Measurements from ENCODE around the gene MAGEA9B.
"Not testable (repeated sequence)": the region's sequence is repeated elsewhere in the genome, so short reads cannot be mapped to it uniquely, and the experiment has no call there.

The MAGEA9B gene

DNA sequence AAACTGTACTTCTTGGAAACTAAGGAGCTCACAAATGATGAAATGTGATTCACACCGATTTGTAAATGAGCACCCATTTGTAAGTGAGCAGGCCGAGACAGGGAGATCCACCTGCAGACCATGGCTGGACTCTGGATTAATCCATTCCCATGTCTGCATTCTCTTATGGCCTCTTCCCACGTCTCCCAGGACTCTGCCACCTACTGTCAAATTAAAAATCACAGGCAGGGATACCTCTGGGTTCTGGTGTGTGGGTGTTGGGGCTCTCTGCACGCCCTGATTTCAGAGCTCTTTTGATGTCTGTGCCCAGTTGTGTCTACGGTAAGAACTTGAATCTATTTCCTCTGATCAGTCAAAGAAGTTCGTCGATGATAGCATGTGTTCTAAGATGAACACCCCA, 3.7 kb upstream of the MAGEA9B start:
- POLR2A ChIA-PET; DNase-seq (ENCODE audit: low read depth, low spot score); CTCF ChIA-PET; H3K4me3 ChIP-seq (ENCODE audit: low read depth, low read length): not testable (repeated sequence)

DNA sequence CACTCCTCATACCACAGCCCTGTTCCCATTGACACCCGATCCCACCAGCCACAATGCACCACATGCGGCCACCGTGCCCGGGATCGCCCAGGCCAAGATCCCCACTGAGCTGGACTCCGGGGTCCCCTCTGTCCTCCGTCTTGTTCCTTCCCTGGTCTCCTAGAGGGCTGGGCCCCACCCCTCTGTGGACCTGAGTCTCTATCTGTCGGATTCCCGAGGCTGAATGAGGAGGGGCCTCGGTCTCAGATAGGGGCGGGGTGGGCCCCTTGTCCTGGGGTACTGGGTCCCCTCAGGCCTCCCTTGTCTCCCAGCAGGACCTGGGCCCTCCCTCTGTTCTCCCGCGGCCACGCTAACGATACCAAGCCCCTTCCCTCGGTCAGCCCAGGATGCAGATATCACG, 1.6 kb downstream of the MAGEA9B start:
- H3K4me3 ChIP-seq (ENCODE audit: low read depth, low read length); CTCF ChIA-PET; DNase-seq (ENCODE audit: low read depth, low spot score); POLR2A ChIA-PET: not testable (repeated sequence)

DNA sequence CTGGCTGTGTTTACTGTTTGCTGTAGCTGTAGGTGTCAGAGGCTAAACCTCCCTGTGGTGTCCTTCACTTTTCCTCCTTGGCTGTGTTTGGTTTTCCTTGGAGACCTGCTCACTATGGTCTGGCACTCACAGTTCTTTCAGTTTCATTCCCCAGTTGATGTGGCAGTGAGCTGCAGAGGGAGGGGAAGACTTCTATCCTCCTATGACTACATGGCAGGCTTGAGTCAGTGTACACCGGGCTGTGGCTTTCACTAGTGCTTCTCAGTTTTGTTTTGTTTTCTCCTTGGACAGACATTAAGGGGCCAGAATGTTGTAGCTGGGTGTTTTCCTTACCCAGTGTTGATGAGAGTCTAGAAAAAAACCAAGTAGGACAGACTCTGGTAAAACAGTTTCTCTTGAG, 13.8 kb downstream of the MAGEA9B start:
- DNase-seq (ENCODE audit: low read depth, low spot score); H3K4me3 ChIP-seq (ENCODE audit: low read depth, low read length); POLR2A ChIA-PET; CTCF ChIA-PET: not testable (repeated sequence)

DNA sequence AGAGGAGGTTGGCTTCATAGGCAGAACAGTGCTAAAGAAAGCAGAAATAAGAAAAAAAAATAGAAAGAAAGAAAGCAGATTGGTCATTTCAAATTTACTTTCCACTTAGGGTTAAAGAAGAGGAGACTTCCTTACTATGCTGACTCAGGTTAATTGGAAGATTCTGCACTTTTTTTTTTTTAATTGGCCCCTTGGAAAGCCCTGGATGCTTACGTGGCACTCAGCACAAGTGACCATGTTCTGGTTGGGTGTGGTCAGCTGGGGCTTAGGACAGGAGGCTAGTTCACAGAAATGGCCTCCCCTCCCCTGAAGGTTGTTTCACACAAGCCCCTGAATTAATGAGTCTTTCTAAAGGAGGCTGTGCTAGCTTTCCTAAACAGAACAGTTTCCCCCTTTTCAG, 14.5 kb downstream of the MAGEA9B start:
- ChIA-PET CTCF (interaction anchor here (0.6 kb wide), 1 partner anchor 10 kb away, joined by 3 read pairs; no protein-coding TSS in a partner anchor), POLR2A (no interaction called here)
- DNase-seq (ENCODE audit: low read depth, low spot score), result no peak
- TF ChIP-seq, protein P1, sequence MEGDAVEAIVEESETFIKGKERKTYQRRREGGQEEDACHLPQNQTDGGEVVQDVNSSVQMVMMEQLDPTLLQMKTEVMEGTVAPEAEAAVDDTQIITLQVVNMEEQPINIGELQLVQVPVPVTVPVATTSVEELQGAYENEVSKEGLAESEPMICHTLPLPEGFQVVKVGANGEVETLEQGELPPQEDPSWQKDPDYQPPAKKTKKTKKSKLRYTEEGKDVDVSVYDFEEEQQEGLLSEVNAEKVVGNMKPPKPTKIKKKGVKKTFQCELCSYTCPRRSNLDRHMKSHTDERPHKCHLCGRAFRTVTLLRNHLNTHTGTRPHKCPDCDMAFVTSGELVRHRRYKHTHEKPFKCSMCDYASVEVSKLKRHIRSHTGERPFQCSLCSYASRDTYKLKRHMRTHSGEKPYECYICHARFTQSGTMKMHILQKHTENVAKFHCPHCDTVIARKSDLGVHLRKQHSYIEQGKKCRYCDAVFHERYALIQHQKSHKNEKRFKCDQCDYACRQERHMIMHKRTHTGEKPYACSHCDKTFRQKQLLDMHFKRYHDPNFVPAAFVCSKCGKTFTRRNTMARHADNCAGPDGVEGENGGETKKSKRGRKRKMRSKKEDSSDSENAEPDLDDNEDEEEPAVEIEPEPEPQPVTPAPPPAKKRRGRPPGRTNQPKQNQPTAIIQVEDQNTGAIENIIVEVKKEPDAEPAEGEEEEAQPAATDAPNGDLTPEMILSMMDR (IDR thresholded peaks at IDR 0.05; ENCODE audit: insufficient read depth, low read length, missing control alignments), result no peak
- H3K4me3 ChIP-seq (ENCODE audit: low read depth, low read length), result no peak overlapping the region

DNA sequence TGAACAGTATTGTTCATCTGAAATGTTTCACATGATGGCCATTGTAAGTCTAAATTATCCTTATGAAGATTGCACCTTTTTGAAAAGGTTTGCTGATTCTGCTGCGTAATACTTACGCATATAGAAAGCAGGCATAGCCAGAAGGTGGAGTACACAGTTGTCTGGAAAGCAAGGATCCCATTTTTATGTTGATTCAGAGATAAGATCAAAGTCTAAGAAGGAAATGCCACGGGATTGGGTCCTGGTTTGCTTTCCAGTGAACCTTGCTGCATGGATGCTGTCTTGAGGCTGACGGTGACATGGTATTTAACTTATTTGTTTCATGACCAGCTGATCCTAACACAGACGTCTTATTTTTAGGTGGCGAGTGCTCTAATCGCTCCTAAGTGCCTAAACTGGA, 15.5 kb downstream of the MAGEA9B start:
- ChIA-PET CTCF (interaction anchor here (0.6 kb wide), 1 partner anchor 9 kb away, joined by 3 read pairs; no protein-coding TSS in a partner anchor), POLR2A (no interaction called here)
- TF ChIP-seq, protein P1 (IDR thresholded peaks at IDR 0.05; ENCODE audit: insufficient read depth, low read length, missing control alignments), result no peak
- DNase-seq (ENCODE audit: low read depth, low spot score), result no peak
- no peak overlapping the region for H3K4me3 ChIP-seq (ENCODE audit: low read depth, low read length)

DNA sequence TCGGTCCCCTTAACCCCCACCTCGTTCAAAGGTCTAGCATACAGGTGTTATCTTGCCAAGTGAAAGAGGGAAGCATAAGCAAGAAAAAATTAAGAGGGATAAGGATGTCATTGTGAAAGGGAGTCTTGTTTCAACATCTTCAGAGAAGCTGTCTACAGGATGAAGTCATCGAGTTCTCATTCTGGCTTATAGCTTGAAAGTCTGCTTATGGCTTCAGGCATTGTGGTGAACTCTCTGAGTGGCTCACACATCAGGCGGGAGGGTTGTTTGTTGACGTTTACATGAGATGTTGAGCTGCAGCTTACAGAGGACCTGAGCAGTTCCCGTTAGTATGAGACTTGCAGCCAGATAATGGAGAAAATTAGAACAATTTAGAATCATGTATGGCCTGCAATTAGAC, 16.6 kb downstream of the MAGEA9B start:
- TF ChIP-seq, protein P1 (IDR thresholded peaks at IDR 0.05; ENCODE audit: insufficient read depth, low read length, missing control alignments), result no peak

DNA sequence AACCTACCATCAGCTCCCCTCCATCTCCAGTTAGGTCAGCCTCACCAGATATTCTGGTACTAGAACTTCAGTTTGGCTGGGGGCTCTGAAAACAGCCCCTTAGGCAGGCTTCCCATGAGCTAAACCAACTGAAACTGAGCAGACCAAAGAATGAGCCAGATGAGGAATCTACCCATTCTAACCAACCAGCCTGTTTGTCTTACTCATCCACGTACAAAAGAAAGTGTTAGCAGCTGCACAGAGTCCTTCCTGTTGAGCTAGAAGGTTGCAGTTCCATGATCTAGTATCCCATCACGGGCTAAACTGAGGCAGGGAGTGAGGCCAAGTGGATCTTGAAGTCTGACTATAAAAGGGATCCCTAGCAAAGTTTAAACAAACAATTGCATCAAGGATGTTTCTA, 17.5 kb downstream of the MAGEA9B start:
- no peak overlapping the region for H3K4me3 ChIP-seq (ENCODE audit: low read depth, low read length)
- CTCF ChIA-PET, result no interaction called here
- TF ChIP-seq, protein P1 (IDR thresholded peaks at IDR 0.05; ENCODE audit: insufficient read depth, low read length, missing control alignments), result no peak
- no peak for DNase-seq (ENCODE audit: low read depth, low spot score)
- POLR2A ChIA-PET, result no interaction called here

More for the DNA sequence above, 16.6 kb downstream of the MAGEA9B start:
- ChIA-PET POLR2A (no interaction called here), CTCF (no interaction called here)
- DNase-seq (ENCODE audit: low read depth, low spot score), result peak; percentile 34
- no peak overlapping the region for H3K4me3 ChIP-seq (ENCODE audit: low read depth, low read length)

DNA sequence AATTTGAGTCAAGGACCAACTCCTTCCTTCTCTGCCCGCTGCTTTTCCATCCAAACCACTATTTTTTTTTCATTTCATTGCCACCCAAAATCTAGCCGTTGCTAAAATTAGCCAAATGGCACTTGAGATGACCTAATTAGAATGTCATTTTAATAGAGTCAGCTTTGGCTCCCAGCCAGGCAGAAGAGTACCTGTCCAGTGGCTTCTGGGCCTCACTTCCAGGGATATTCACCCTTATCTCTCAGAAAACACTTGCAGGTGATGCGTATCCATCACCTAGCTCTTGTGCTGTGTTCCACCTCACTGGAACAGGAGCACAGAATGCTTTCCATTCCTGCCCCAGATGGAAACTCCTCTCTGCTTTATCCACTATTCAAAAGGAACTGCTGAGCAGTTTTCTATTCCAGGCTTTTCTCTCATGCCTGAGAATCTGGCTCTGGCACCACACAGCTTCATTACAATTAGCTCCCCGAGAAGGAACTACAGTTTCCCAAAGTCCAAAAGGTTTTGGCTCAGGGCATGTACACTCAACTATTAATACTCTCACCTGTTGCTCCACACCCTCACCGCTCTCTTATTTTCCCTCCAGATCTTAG, 18.5 kb downstream of the MAGEA9B start:
- no peak overlapping the region for H3K4me3 ChIP-seq (ENCODE audit: low read depth, low read length)
- DNase-seq (ENCODE audit: low read depth, low spot score), result no peak
- CTCF ChIA-PET, result no interaction called here
- TF ChIP-seq, protein P1 (IDR thresholded peaks at IDR 0.05; ENCODE audit: insufficient read depth, low read length, missing control alignments), result no peak
- POLR2A ChIA-PET, result no interaction called here

All from AG04449 (cell line).